Suppressor macrophage treated with lipopolysaccharide for 4 hours (primary cell): ENCODE results near the gene MYO6.

ENCODE experiments used
- DNase-seq: peaks from one replicate; pipeline ENCODE4 v3.0.0-alpha.2; 2020

Gene MYO6

GRCh38 chr6:75770844-75771243 lies 21.8 kb downstream of the MYO6 start:
- no peak for DNase-seq

- DNase-seq: no peak
These were observed 26.2 kb downstream of the MYO6 start for GRCh38 chr6:75775219-75775618.

- no peak for DNase-seq
These were observed 27.4 kb downstream of the MYO6 start for GRCh38 chr6:75776461-75776860.

- DNase-seq: no peak
These were observed 29.7 kb downstream of the MYO6 start for GRCh38 chr6:75778757-75779156.

GRCh38 chr6:75786152-75786551 lies 37.1 kb downstream of the MYO6 start:
- DNase-seq: no peak

- DNase-seq: no peak
These were observed 39.9 kb downstream of the MYO6 start for GRCh38 chr6:75788894-75789293.

GRCh38 chr6:75791881-75792280 lies 42.8 kb downstream of the MYO6 start:
- DNase-seq: no peak

GRCh38 chr6:75794351-75794846 lies 45.4 kb downstream of the MYO6 start:
- DNase-seq: no peak

- no peak for DNase-seq
These were observed 46.1 kb downstream of the MYO6 start for GRCh38 chr6:75794954-75795739.

GRCh38 chr6:75796723-75797122 lies 47.7 kb downstream of the MYO6 start:
- DNase-seq: no peak

GRCh38 chr6:75800133-75800532 lies 51.1 kb downstream of the MYO6 start:
- DNase-seq: no peak

- DNase-seq: no peak
These were observed 51.9 kb downstream of the MYO6 start for GRCh38 chr6:75800708-75801505.

- no peak for DNase-seq
These were observed 53.3 kb downstream of the MYO6 start for GRCh38 chr6:75802366-75802765.

- no peak for DNase-seq
These were observed 59.5 kb downstream of the MYO6 start for GRCh38 chr6:75808507-75808906.

GRCh38 chr6:75812560-75812959 lies 63.5 kb downstream of the MYO6 start:
- DNase-seq: no peak

- DNase-seq: no peak
These were observed 64.6 kb downstream of the MYO6 start for GRCh38 chr6:75813476-75814250.

GRCh38 chr6:75815756-75816155 lies 66.7 kb downstream of the MYO6 start:
- no peak for DNase-seq

GRCh38 chr6:75818098-75818855 lies 69.2 kb downstream of the MYO6 start:
- DNase-seq: no peak

GRCh38 chr6:75819776-75820487 lies 70.9 kb downstream of the MYO6 start:
- no peak for DNase-seq

GRCh38 chr6:75824160-75824559 lies 75.1 kb downstream of the MYO6 start:
- no peak for DNase-seq

- DNase-seq: no peak
These were observed 78.1 kb downstream of the MYO6 start for GRCh38 chr6:75827163-75827562.
